Right cardiac atrium (tissue), 5 donors: ENCODE results near the gene RECQL. TPM values are rescaled to one million over a fixed set of nuclear protein-coding genes. Genes with fewer than 3 reads are reported as not detected.

Source experiments
- ATAC-seq, 2 donors: fragments of 200-7000 bp; cut with Tn5 transposase; one replicate each; pipeline versions ENCODE4 v1.8.0 to v1.9.1; 2020; ENCODE audit warnings: moderate library complexity in 2 of 2, mild to moderate bottlenecking in 1 of 2
- DNase-seq, 3 donors: peaks; one replicate each; pipeline ENCODE4 v3.0.0-alpha.2; 2020
- H3K27ac ChIP-seq: one replicate; pipeline ENCODE4 v1.5.1; 2013; ENCODE audit warnings: mild to moderate bottlenecking, low read length, control low read depth, moderate library complexity
- H3K27me3 ChIP-seq: one replicate; pipeline ENCODE4 v1.6.1; 2013; ENCODE audit not compliant: control insufficient read depth, insufficient read depth
- H3K4me1 ChIP-seq: one replicate; pipeline ENCODE4 v1.6.1; 2013; ENCODE audit warnings: low read length; ENCODE audit not compliant: control insufficient read depth, insufficient read depth
- H3K4me3 ChIP-seq: one replicate; pipeline ENCODE4 v1.5.1; 2013; ENCODE audit warnings: low read length, control low read depth
- H3K9me3 ChIP-seq: one replicate; pipeline ENCODE4 v1.6.1; 2013; ENCODE audit warnings: low read length; ENCODE audit not compliant: control insufficient read depth
- WGBS: extraction: QIAGEN DNeasy Blood & Tissue Kit; methylation state at CpG from one replicate; pipeline ENCODE4 v1.1.7; 2013; 5-methylcytosine and 5-hydroxymethylcytosine counted together
- intact Hi-C, 4 donors: fragments of 100-400 bp; cut with DNase I; formaldehyde crosslinking; loops; one replicate each; pipeline versions ENCODE4 v1.11.0 to v1.14.0; 2022 to 2023
- polyA plus RNA-seq: library from polyadenylated mRNA; stranded (reverse); fragments of 200-250 nt; gene quantifications from one replicate; pipeline ENCODE4 v1.2.3, GENCODE V29; 2013
- total RNA-seq, 4 donors: library from RNA; stranded (reverse); fragmentation: NEBNext Ultra II Directional; extraction: Animal tissue kit (Norgen Biotek cat#: 25700); gene quantifications; one replicate each; pipeline ENCODE4 v1.2.1, GENCODE V29; 2021
- donor health status: healthy with polysubstance abuse.
- donor health status: DM: no; HTN: yes; CAD: no.
- donor health status: DM: no; HTN: no; CAD: no.
- donor health status: DM: no; HTN: yes; CAD: no; lungs with severe emphysema.
- donor health status: DM: yes; HTN: yes; CAD: no.

Gene RECQL
- total and polyA plus RNA-seq, 5 donors = 9.2 to 21.1 (median 19.8) TPM

GRCh38 chr12:21502872-21503271 is 1.4 kb upstream of the RECQL start:
- intact Hi-C loops = no loop called here
- Histone ChIP-seq H3K4me3 (peak overlapping the region; percentile 94), H3K4me1 (peaks cover 3% of the 10 kb centered on the region), H3K9me3 (no peaks in the 10 kb centered on the region), H3K27ac (no peak overlapping the region), H3K27me3 (no peaks in the 10 kb centered on the region)
- WGBS = 81% methylated on average over 1 of the region's 1 CpG
- ATAC-seq = no peak
- no peak for DNase-seq

- ATAC-seq = peak; percentile 14 to 21
These were observed 695 bp upstream of the RECQL start for GRCh38 chr12:21502164-21502496.

GRCh38 chr12:21500786-21501257 is 613 bp downstream of the RECQL start:
- no peak for ATAC-seq
- Histone ChIP-seq H3K27me3 (no peaks in the 10 kb centered on the region), H3K9me3 (no peaks in the 10 kb centered on the region), H3K4me3 (peak overlapping the region; percentile 95), H3K4me1 (peaks cover 3% of the 10 kb centered on the region), H3K27ac (peak overlapping the region; percentile 94)
- intact Hi-C loops = no loop called here
- 5% methylated on average over 8 of the region's 8 CpGs for WGBS
- no peak for DNase-seq

More at GRCh38 chr12:21502164-21502496, 695 bp upstream of the RECQL start:
- H3K27ac ChIP-seq = peak overlapping the region; percentile 79
- peaks cover 3% of the 10 kb centered on the region for H3K4me1 ChIP-seq
- DNase-seq = peak in 2 of 3 donors; percentile 54 to 64
- no peaks in the 10 kb centered on the region for H3K9me3 ChIP-seq
- under 1% methylated on average over 14 of the region's 14 CpGs for WGBS
- H3K27me3 ChIP-seq = no peaks in the 10 kb centered on the region
- peak overlapping the region; percentile 94 for H3K4me3 ChIP-seq
- intact Hi-C loops = no loop called here

GRCh38 chr12:21499765-21500164 is 1.7 kb downstream of the RECQL start:
- DNase-seq = no peak
- H3K27ac ChIP-seq = no peak overlapping the region
- peaks cover 3% of the 10 kb centered on the region for H3K4me1 ChIP-seq
- no peak for ATAC-seq
- intact Hi-C loops = no loop called here
- H3K9me3 ChIP-seq = no peaks in the 10 kb centered on the region
- no peaks in the 10 kb centered on the region for H3K27me3 ChIP-seq
- H3K4me3 ChIP-seq = no peak overlapping the region
- WGBS = 77% methylated on average over 2 of the region's 2 CpGs

- Histone ChIP-seq H3K4me1 (no peaks in the 10 kb centered on the region), H3K9me3 (no peaks in the 10 kb centered on the region), H3K27ac (no peak overlapping the region), H3K27me3 (no peaks in the 10 kb centered on the region), H3K4me3 (no peak overlapping the region)
- no peak for DNase-seq
- intact Hi-C loops = no loop called here
- no peak for ATAC-seq
These were observed 15.4 kb downstream of the RECQL start for GRCh38 chr12:21485998-21486397.

GRCh38 chr12:21483531-21483930 is 17.9 kb downstream of the RECQL start:
- Histone ChIP-seq H3K4me1 (no peaks in the 10 kb centered on the region), H3K27me3 (no peaks in the 10 kb centered on the region), H3K4me3 (no peak overlapping the region), H3K27ac (no peak overlapping the region), H3K9me3 (no peaks in the 10 kb centered on the region)
- DNase-seq = no peak
- 85% methylated on average over 3 of the region's 3 CpGs for WGBS
- no peak for ATAC-seq
- intact Hi-C loops = no loop called here

GRCh38 chr12:21478756-21479455 is 22.5 kb downstream of the RECQL start:
- Histone ChIP-seq H3K4me3 (no peak overlapping the region), H3K4me1 (no peaks in the 10 kb centered on the region), H3K27ac (no peak overlapping the region), H3K9me3 (no peaks in the 10 kb centered on the region), H3K27me3 (no peaks in the 10 kb centered on the region)
- no peak for ATAC-seq
- no peak for DNase-seq
- intact Hi-C loops = no loop called here
- WGBS = 87% methylated on average over 10 of the region's 10 CpGs

- no peak for DNase-seq
- intact Hi-C loops = no loop called here
These were observed 24.5 kb downstream of the RECQL start for GRCh38 chr12:21476949-21477348.

GRCh38 chr12:21475552-21475951 is 25.9 kb downstream of the RECQL start:
- Histone ChIP-seq H3K4me1 (no peaks in the 10 kb centered on the region), H3K27me3 (no peaks in the 10 kb centered on the region), H3K4me3 (no peak overlapping the region), H3K9me3 (no peaks in the 10 kb centered on the region), H3K27ac (no peak overlapping the region)
- WGBS = 96% methylated on average over 1 of the region's 1 CpG
- ATAC-seq = no peak
- intact Hi-C loops = no loop called here
- DNase-seq = no peak

More at GRCh38 chr12:21476949-21477348, 24.5 kb downstream of the RECQL start:
- H3K27ac ChIP-seq = no peak overlapping the region
- no peaks in the 10 kb centered on the region for H3K27me3 ChIP-seq
- no peak for ATAC-seq
- WGBS = 79% methylated on average over 3 of the region's 3 CpGs
- no peaks in the 10 kb centered on the region for H3K4me1 ChIP-seq
- H3K4me3 ChIP-seq = no peak overlapping the region
- H3K9me3 ChIP-seq = no peaks in the 10 kb centered on the region

- WGBS = 89% methylated on average over 7 of the region's 7 CpGs
- Histone ChIP-seq H3K27ac (no peak overlapping the region), H3K4me3 (no peak overlapping the region), H3K9me3 (no peaks in the 10 kb centered on the region), H3K4me1 (no peaks in the 10 kb centered on the region), H3K27me3 (no peaks in the 10 kb centered on the region)
- ATAC-seq = no peak
- DNase-seq = no peak
- intact Hi-C loops = no loop called here
These were observed 29.1 kb downstream of the RECQL start for GRCh38 chr12:21472197-21472823.

GRCh38 chr12:21471294-21471693 is 30.1 kb downstream of the RECQL start:
- H3K9me3 ChIP-seq = no peaks in the 10 kb centered on the region
- intact Hi-C loops = no loop called here
- no peak for DNase-seq
- H3K27me3 ChIP-seq = no peaks in the 10 kb centered on the region
- ATAC-seq = no peak
- WGBS = 72% methylated on average over 2 of the region's 2 CpGs
- no peaks in the 10 kb centered on the region for H3K4me1 ChIP-seq
- no peak overlapping the region for H3K27ac ChIP-seq
- no peak overlapping the region for H3K4me3 ChIP-seq
